ENCODE measurements around the gene WLS.
"Not testable (repeated sequence)": the region's sequence is repeated elsewhere in the genome, so short reads cannot be mapped to it uniquely, and the experiment has no call there.

WLS gene

DNA sequence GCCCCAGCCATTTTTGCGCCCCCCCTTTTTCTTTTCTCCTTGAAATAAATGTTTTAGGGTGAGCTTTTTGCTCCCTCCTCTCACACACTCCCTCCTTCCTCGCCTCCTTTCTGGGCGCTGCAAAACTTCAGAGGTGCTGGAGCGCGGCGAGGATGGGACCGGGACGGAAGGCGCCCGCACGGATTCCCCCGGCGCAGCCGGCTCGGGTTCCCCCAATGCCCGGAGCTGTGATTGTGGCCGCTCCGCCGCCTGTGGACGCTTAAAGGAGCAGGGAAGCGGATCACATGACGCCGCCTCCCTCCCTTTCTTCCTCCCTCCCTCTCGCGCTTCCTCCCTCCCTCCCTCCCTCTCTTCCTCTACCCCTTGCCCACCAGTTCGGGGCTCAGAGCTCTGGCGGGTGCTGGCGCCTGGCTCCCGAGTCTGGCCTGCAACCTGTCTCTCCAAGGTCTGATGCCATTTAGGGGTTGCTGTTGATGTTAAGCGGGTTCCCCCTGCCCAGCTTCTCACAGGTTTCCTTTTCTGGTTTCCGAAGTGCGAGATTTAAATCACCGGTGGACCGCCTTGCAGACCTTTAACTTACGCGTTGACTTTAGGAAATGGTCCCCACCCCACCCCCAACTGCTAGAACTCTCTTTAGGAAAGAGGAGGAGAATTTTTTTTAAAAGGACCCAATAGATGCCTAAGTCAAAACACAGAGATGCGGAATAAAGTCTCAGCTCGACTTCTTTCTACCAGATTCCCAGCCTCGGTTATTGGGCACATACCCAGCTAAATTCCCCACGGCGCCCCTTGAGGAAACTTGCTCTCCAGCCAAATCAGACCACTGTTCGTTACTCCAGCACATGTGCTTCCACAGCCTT lies at the start of gene WLS:
TSS of gene WLS (minus strand) at position 235 of the 860 bp plus-strand sequence. CDS start at position 11, 224 bp downstream.
- no peak for DNase-seq (ENCODE audit: low read depth in 2 of 3, low spot score in 1 of 3)

GRCh38 chr1:68280286-68280685 lies 48.0 kb upstream of the WLS start:
- no peak for DNase-seq (ENCODE audit: low read depth in 2 of 3, low spot score in 1 of 3)

DNA sequence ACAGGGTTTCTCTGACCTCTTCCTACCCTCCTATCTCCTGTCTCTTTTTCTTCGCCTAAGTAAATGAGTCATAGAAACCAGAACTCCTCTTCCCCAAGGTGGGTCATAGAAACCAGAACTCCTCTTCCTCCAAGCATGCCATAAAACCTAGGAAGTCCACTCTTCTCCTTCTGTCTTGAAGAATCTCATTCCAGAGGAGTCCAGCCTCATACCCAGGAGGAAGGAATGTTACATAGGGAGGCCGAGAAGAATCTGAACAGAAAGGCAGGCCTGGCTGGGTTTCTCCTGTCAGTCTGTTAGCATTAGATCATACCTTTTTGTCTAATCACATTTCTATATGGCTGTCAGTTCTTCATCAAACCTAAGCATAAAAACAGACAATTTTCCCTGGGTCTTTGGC lies 47.5 kb upstream of the WLS start:
- DNase-seq (ENCODE audit: low read depth in 2 of 3, low spot score in 1 of 3) = no peak

DNA sequence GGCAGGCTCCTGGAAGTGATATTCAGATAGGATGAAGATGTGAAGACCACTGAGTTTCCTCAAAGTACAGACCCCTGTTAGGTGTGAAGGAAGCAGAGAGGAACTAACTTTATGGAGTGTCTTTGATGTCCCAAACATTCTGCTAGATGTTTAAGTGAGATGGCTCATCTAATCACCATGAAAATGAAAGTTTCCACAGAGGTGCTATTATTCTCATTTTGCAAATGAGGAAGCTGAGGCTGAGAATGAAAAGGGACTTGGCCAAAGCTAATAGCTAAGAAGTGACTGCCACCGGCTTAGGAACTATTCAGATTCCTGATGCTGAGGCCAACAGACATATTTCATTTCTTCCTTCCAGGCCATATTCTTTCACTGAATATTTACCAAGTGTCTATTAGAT lies 45.9 kb upstream of the WLS start:
- no peak for DNase-seq (ENCODE audit: low read depth in 2 of 3, low spot score in 1 of 3)

DNA sequence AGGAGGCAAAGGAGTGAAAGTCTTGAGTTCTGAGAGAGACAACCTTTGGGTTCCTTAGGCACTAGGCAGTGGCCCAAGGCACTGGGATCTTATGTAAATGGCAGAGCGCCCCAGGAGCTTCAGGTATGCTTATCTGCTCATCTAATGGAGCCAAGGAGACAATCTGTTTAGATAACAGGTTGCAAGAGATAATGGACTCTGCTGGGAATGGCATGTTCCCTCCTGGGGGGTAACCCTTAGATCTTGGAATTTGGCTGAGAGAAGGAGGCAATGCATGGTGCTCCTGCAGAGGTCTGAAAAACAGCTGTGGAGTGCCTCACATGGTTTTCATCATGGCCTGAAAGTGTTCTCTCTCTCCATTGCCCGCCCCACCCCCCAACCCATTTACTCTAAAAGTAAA lies 44.1 kb upstream of the WLS start:
- DNase-seq (ENCODE audit: low read depth in 2 of 3, low spot score in 1 of 3) = no peak

GRCh38 chr1:68273530-68273929 lies 41.2 kb upstream of the WLS start:
- no peak for DNase-seq (ENCODE audit: low read depth in 2 of 3, low spot score in 1 of 3)

DNA sequence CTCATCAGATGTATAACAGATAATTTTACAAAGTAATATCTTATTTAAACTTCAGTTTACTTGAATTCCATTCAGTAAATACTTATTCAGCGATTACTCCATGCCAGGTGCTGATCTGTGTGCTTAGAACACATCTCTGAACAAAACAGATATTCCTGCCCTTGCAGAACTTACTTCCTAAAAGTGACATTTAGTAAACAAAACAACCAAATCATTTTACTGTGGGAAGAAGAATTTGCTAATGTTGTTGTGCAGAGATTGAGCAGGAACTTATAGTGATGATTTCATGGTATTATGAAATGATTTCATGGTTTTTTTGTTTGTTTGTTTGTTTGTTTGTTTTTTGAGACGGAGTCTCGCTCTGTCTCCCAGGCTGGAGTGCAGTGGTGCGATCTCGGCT lies 39.3 kb upstream of the WLS start:
- no peak for DNase-seq (ENCODE audit: low read depth in 2 of 3, low spot score in 1 of 3)

- DNase-seq (ENCODE audit: low read depth in 2 of 3, low spot score in 1 of 3) = no peak
Observed at GRCh38 chr1:68270951-68271350, 38.6 kb upstream of the WLS start.

GRCh38 chr1:68269637-68270430 lies 37.5 kb upstream of the WLS start:
- DNase-seq (ENCODE audit: low read depth in 2 of 3, low spot score in 1 of 3) = no peak

DNA sequence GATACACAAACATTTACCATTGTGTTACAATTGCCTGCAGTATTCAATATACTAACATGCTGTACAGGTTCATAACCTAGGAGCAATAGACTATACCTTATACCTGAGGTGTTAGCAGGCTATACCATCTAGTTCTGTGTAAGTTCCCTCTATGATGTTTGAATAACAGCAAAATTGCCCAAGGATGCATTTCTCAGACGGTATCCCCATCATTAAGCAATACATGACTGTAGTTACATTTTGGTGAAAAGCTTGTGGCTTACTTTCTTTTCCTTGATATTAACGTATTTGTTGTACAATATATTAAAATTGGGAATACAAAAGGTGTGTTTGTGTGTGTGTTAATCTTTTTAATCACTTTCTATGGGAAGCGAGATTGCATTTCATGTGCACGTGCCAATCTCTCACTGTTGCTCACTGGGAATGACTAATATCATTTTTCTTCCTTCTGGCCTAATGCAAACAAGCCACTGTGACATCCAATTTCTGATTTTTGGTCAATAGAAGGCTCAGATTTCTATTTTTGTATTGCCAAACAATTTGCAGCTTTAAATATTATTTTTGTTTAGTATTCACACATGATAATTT lies 36.7 kb upstream of the WLS start:
- no peak for DNase-seq (ENCODE audit: low read depth in 2 of 3, low spot score in 1 of 3)

- not testable (repeated sequence) for DNase-seq (ENCODE audit: low read depth in 2 of 3, low spot score in 1 of 3)
Observed at GRCh38 chr1:68256824-68257223, 24.5 kb upstream of the WLS start.

DNA sequence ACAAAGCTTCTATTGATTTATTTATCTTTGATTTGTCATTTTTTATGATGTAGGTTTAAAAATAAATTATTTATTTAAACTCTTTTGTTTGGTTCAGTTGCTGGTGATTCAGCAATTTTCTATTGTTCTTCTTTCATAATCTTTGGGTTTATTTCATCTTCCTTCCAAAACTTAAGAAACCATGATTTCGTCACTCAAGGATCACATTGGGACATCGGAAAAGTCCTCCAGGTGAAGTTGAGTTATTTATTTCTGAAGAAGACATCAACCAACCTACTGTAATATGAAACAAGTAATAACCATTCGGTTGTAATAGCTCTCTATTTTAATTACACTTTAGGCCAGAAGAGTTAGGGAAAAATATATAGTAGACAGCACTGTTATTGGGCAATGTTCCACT lies 23.0 kb upstream of the WLS start:
- DNase-seq (ENCODE audit: low read depth in 2 of 3, low spot score in 1 of 3) = no peak

DNA sequence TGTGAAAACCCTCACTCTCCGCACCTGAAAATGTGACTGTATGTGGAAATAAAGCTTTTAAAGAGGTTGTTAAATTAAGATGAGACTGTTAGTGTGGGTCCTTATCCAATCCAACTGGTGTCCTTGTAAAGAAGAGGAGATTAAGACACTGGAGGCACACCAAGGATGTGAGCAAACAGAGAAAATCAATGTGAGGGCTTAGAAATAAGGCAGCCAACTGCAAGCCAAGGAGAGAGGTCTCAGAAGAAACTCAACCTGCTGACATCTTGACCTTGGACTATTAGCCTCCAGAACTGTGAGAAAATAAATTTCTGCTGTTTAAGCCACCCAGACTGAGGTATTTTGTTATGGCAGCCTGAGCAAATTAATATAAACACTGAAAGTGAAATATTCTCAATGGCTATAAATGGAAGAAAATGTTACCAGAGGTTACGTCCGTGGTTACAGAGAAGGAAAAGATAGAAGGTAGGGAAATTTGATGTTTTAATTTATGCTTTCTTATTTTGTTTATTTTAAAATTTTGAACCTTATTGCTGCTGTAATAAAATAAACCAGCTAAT lies 22.4 kb upstream of the WLS start:
- no peak for DNase-seq (ENCODE audit: low read depth in 2 of 3, low spot score in 1 of 3)

DNA sequence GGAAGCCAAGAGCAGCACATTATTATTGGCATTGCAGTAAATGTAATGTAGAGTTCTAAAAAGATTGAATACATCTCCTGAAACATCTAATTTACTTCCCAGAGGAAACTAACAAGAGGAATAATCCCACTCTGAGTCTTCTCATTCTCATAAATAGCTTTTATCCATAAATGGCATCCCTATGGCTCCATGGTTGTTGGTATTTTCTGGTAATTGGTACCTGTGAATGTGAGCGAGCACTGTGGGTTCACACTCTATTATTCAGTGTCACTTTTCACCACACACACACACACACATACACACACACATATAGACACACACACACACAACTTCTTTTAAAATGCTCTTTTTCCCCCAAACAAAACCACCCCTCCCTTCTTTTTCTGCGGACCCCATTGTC lies 4.7 kb upstream of the WLS start:
- no peak for DNase-seq (ENCODE audit: low read depth in 2 of 3, low spot score in 1 of 3)

DNA sequence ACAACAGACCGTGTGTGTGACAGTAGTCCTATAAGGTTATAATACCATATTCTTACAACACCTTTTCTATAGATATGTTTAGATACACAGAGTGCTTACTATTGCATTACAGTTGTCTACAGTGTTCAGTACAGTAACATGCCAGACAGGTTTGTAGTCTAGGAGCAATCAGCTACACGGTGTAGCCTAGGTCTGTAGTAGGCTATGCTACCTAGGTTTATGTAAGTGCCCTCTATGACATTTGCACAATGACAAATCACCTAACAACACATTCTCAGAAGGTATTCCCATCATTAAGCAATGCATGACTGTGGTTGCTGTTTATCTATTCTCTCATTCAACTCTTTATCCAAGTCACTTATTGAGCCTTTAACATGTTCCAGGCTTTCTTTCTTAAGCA lies 1.8 kb upstream of the WLS start:
- DNase-seq (ENCODE audit: low read depth in 2 of 3, low spot score in 1 of 3) = no peak

- no peak for DNase-seq (ENCODE audit: low read depth in 2 of 3, low spot score in 1 of 3)
Observed at GRCh38 chr1:68233202-68233601, 879 bp upstream of the WLS start.

DNA sequence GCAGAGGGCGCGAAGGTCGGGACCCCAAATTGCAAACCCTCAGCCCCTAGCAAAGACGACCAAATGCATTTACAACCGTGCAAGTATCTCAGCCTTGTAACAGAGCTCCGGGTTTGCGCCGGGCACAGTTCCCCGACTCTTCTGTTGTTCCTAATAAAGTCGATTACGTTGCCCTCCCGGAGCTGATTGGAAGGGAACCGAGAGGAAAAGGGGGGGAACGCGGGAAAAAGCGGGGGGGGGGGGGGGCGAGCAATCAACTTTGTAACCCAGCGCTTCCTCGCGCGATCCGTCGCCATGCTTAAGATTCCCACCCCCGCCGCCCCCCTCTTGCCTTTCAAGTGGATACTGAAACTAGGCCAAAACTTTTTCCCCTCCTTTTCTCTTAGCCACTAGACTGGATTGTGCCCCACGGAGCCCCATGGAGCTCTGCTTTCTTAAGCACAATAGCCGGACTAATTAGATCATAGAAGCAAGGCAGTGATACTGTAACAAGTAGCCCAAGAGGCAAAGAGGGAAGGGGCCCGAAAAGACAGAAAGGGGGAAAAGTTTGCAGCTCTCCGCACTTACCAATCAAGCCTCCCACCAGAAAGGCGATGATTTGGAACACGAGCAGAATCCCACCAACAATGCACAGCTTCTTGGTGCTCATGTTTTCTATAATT lies 565 bp downstream of the WLS start:
- DNase-seq (ENCODE audit: low read depth in 2 of 3, low spot score in 1 of 3) = no peak

GRCh38 chr1:68230901-68231626 lies 1.3 kb downstream of the WLS start:
- DNase-seq (ENCODE audit: low read depth in 2 of 3, low spot score in 1 of 3) = no peak

- DNase-seq (ENCODE audit: low read depth in 2 of 3, low spot score in 1 of 3) = no peak
Observed at GRCh38 chr1:68230484-68230802, 1.9 kb downstream of the WLS start.

DNA sequence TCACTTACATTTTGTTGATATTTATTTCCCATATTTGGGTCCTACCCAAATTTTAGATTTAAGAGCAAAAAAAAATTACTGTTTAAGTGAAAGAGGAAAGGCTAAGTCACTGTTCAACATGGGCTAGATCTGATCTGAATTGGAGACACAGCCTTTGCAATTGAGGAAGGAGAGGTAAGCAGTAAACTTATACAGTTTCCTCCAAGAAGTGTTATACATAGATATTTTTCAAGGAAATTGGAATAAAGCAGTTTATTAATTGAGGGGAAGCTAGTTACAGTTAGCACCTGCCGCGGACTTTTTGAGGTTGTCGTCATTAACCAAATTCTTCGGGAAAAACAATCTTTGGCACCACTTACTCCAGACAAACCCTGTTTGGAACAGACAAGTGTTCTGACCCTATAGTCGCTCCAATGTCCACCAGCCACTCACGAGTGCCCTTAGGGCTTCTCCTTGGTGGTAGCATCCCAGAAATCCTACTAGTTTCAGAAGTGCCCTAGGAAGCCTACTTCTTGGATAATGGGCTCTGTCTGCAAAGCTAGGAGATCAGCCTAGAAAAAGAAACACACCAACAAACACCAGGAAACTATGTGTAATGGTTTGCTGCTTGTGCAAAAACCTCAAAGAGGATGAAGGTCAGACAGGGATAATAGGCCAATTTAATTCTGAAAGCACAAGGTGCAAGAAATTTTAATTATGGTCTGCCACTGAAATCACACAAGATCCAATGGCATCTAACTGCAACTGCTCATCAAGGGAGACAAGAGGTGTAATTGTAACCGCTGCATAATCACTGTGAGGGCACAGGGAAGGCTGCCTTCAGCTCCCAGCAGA lies 2.5 kb downstream of the WLS start:
- DNase-seq (ENCODE audit: low read depth in 2 of 3, low spot score in 1 of 3) = no peak
